ENCODE data around the gene ZNF341.
A peak's percentile ranks its signal among the peaks of the same experiment; 100 is the strongest.

The ZNF341 gene

DNA sequence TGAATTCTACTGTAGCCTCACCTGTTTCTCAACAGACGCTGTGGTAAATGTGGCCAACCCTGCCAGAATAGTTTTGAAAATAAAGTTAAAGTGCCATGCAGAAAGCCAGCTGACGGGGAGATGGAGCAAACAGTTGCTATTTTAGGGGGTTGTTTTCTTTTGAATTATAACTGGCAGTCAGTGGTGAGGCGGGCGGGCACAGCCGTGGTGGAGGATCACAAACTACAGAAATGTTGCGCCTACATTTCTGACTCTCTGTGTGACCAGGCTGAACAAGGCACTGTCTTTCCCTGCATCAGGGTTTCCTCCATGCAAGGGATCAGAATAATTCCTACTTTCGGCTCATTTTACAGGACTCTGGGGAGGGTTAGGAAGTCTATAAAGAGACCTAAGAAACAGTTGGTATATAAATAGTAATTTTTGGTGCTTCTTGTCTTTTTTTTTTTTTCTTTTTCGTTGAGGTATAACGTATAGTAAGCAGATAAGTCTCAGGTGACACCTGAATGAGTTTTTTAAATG is 96.6 kb downstream of the ZNF341 start:
- DNase-seq: no peak

DNA sequence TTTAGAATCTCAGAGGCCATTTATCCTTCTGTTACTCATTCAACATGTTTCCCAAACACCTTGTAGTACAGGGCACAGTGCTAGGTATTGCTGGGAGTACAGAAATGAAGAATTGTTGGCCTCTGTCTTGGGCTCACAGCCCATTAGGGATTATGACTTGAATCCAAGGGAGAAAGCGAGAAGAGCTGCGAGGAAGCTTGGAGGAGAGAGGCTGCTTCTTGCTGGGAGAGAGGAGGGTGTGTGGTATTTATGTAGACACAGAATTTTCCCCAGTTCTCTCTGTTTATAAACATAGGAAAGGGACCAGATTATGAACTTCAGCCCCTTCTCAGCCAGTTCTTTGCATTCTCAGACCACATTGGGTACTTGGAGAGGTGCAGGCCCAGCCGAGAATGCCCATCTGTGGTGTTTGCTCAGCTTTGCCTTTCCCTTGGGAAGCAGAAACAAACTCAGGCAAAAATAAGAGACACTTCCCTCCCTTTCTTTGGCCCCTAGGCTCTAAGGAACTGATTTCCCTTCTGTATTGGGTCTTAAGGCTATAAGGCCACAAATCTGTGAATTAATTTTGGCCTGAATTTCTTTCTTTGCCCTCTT is 97.3 kb downstream of the ZNF341 start:
- no peak for DNase-seq

DNA sequence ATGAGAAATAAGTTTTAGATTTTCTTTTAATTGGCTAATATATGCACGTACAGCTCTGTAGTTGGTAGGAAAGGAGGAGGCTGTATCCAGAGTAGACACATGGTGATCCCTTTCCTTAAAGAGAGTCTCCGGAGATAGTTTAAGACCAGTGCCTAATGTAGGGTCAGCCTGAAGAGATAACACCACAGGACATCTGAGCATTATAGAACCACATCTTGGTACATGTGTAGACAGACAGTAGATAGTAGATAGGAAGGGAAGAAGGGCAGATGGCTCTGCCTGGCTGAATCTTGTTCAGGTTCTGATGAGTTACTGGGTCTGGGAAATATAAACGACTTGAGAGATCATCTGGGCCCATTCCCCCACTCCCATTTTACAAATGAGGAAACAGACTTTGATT is 97.8 kb downstream of the ZNF341 start:
- DNase-seq: no peak

DNA sequence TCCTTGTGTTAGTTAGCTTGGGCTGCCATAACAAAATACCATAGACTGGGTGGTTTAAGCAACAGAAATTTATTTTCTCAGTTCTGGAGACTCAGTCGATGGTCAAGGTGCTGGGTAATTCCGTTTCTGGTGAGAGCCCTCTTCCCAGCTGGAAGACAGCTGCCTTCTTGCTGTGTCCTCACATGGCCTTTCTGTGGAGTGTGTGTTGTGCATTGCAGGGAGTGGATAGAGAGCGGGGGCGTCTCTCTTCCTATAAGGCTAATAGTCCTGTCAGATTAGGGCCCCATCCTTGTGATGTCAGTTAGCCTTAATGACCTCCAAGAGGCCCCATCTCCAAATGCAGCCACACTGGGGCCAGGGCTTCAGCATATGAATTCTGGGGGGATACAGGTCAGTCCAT is 98.6 kb downstream of the ZNF341 start:
- no peak for DNase-seq

DNA sequence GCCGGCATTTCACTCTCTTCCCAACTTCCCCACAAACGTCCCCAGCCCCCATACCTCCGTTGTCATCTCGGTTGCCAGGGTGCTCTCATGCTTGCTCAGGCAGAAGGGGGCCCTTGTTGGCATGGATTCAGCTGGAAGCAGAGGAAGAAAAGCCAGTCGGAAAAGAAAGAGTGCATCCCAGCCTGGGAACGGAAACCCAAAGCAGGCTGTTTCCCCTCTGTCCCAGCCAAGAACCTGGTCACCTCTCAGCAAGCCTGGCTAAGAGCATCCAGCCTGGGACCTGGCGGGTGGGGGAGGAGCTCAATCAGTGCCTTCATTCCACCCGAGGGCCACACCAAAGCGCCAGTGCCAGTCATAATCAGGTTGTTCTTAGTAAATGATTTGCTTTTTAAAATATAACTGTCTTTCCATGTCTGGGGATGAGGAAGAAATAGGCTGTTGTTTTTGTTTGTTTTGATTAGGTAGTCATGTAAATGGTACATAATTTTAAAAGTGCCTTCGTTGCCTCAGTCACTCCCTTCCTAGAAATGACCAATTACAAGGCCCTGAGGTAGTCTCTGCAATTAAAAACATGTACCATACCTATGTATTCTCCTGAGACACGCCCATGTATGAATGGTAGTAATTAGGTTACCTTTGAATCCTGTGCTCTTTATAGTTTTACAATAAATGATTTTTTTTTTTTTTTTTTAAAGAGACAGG is 100.5 kb downstream of the ZNF341 start:
- DNase-seq: no peak

DNA sequence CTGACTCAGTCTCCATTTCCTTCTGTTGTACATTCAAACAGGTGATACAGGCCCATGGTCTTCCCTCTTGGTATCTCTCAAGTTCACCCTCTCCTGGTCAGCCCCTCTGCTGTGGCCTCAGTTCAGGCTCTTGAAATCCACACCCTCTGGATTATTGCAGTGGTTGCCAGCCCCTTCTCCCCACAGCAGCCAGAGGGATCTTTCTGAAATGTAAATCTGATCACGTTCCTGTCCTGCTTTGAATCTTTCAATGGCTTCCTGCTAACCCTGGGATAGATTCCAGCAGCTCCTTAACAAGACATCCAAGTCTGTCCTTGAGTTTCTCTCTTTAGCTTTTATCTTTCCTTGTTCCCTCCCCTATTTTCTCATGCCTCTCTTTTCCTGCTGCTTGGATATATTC is 101.5 kb downstream of the ZNF341 start:
- no peak for DNase-seq

DNA sequence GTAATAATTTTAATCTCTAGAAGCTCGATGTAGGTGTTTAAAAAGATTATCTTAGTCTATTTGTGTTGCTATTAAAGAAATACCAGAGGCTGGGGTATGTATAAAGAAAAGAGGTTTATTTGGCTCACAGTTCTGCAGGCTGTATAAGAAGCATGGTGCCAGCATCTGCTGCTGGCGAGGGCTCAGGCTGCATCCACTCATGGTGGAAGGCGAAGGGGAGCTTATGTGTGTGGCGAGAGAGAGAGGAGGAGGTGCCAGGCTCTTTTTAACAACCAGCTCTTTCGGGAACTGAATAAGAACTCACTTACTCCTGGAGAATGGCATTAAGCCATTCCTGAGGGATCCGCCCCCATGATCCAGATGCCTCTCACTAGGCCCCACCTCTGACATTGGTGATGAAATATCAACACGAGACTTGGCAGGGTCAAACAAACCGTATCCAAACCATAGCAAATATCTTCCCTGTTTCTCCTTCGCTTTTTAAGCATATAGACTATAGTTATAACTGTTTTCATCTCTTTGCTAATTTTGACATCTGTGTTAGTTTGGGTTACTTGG is 103.9 kb downstream of the ZNF341 start:
- no peak for DNase-seq

DNA sequence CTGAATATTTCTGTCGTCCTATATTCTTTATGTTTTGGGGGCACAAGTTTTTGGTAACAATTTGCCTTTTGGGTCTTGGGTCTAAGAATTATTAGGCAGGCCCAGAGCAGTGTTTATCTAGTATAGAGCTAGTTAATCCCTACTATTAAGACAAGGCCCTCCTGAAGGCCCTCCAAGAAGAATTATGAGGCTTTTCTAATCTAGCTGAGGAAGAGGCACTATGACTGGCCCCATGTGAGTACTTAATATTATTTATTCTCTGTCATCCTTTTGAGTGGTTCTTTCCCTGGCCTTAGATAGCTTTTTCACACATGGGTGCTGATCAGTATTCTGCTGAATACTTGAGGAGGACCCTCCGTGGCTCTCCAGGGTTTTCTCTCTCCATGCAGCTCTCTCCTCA is 104.5 kb downstream of the ZNF341 start:
- DNase-seq: no peak

DNA sequence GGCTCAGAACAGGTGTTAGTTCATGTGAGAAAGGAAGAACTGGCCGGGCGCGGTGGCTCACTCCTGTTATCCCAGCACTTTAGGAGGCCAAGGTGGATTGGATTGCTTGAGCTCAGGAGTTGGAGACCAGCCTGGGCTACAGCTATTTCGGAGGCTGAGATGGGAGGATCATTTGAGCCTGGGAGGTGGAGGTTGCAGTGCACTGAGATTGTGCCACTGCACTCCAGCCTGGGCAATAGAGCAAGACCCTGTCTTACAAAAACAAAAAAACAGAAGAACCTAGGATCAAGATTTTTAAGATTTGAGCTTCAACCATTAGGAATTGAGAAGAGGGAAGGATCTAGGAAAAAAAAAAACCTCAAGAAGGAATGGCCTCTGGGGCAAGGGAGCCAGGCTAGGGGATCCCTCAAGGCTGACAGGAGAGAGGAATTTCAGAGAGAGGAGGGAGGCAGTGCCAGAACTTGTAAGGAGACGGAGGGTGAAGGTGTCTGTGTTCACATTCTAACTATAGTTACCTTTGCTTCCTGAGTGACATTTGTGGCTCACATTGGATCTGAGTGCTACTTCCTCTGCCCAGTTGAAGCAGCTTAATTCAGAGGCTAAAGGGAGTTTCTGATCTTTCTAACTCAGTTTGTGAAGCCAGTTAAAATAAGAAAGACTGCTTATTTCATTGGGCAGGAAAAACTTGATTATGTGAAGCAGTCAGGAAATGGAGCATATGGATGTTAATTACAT is 105.5 kb downstream of the ZNF341 start:
- DNase-seq: no peak

DNA sequence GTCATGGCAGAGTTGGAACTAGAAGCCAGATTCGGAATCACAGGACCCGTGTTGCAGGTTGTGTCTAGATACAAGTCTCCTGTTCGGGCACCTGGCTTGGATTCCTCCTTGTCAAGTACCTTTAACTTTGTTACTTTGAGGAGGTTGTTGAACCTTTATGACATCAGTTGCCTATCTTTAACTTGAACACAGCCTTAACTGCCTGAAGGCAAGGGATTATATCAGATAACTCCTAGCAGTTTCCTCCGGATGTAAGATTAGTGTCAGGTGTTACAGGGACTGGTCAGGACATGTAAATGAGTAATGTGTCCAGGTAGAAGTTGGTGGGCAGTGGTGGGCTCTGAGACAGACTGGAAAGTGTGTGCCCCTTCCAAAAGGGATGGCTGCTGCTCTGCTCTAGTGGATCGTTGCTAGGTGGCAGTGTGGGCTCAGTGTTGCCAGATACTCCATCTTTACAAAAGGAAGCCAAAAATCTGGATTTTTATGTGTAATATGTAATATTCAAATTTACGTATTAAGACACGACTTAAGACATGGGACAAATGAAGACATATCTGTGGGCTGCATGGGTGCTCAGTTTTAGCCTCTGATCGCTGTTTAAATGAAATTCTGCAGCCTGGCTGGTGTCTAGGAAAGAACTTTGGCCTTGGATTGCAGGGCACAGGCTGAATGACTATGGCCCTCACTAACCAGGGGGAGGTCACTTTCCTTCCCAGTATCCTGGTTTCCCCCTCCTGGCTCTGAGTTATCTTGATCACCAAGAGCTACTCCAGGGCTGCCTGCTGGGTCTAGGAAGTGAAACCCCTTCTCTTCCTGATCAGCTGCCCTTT is 106.5 kb downstream of the ZNF341 start:
- no peak for DNase-seq

DNA sequence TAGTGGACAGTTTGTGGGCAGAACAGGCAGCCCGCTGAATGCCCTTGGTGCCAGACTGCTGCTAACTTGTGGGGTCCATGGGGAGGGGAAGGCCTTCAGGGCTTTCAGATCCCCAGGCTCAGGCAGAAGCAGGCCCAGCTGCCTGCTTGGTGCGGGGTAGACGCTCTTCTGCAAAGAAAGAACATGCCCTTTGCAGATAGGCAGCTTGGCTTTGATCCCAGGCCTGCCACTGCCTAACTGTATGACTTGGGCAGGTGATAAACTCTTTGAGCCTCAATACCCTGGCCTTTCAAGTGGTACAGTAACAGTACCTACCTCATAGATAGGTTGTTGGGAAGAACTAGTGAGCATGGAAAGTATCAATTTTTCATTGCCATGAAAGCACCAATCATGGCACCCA is 107.8 kb downstream of the ZNF341 start:
- DNase-seq: peak; percentile 38

DNA sequence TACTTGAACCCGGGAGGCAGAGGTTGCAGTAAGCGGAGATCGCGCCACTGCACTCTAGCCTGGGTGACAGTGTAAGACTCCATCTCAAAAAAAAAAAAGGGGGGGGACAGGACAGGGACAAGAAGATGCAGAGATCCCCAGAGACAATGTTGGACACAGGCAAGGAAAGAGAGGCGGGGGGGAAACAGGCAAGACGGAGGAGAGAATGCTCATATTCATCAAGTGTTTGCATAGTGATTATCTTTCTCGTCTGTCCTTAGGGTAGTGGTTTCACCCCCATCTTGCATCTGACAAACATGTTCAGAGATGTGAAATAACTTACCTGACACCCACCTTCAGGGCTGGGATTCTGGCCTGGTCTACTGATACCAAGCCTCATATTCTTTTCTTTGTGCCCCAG is 108.4 kb downstream of the ZNF341 start:
- DNase-seq: no peak

DNA sequence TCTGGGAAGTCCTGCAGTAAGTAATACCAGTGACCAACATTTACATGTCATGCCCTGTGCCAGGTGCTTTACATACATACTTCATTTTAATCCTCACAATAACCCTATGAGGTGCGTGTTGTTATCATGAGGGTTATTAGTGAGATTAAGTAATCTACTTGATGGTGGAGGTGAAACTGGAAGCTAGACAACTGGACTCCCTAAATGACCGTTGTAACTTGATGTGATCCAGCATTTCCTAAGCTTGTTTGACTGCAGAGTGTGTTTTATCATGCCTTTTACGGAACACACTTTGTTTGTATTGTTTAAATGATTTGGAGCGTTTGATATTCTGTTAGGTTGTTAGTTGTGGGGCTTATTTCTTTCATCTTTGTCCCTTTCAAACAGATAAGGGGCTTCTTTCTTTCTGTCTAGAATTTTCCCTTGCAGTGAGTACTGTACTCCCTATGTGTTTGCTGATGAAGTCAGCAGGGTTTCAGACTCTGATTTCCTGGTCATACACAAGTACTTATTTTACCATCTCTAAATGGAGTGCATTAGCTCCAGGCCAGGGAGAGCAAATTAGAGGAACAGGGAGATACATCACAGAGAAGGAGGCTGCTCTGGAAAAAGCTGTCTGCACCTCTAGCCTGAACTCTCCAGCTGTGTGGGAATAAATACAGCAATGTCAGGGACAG is 109.1 kb downstream of the ZNF341 start:
- DNase-seq: no peak

DNA sequence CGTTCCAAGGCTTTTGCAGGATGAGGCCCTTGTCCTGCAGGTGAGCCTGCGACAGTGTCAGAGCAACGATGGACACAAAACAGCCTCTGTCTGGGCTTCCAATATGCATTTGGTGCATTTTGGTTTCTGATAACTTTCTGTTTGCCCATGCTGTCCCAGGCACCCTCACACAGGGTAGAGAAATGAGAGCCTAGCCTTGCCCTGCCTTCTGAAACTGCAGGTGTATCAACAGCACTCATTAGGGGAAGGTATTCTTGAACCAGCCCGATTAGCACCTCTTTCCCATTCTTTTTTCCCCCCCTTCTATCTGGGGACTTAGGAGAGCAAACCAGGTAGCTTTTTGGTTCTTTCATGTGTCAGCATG is 109.6 kb downstream of the ZNF341 start:
- DNase-seq: no peak

Data from DMS153 (cell line).